CD14-positive monocyte (primary cell): ENCODE data around the gene RASGRF2. TPM values are rescaled to one million over a fixed set of nuclear protein-coding genes. Genes with fewer than 3 reads are reported as not detected.

ENCODE experiments used
- DNase-seq, 3 donors: peaks; one replicate each; pipeline ENCODE4 v3.0.0-alpha.2; 2011 to 2022
- H2AFZ ChIP-seq: 2 replicates; pipeline ENCODE4 v1.6.0; 2012; ENCODE audit warnings: mild to moderate bottlenecking, low read depth, low read length, inconsistent platforms; ENCODE audit not compliant: insufficient read depth, poor library complexity, severe bottlenecking
- H3K27ac ChIP-seq, 2 donors: 1 replicate in 1 of 2; 2 replicates in 1 of 2; pipeline ENCODE4 v1.5.1; 2012 to 2013; ENCODE audit warnings: low read length in 2 of 2, control low read depth in 1 of 2, inconsistent platforms in 1 of 2, low read depth in 1 of 2, mild to moderate bottlenecking in 1 of 2
- H3K27me3 ChIP-seq, 2 donors: one replicate each; pipeline versions ENCODE4 v1.6.0 to v1.6.1; 2011 to 2013; ENCODE audit warnings: low read length in 2 of 2; ENCODE audit not compliant: control insufficient read depth in 2 of 2, insufficient read depth in 2 of 2
- H3K36me3 ChIP-seq, 2 donors: replicated peaks in 1 of 2; 1 replicate in 1 of 2; 2 replicates in 1 of 2; pipeline versions ENCODE4 v1.5.1 to v1.6.1; 2012 to 2013; ENCODE audit warnings: low read length in 2 of 2, control low read depth in 1 of 2, inconsistent platforms in 1 of 2, mild to moderate bottlenecking in 1 of 2; ENCODE audit not compliant: insufficient read depth in 2 of 2, control insufficient read depth in 1 of 2
- H3K4me1 ChIP-seq, 2 donors: 1 replicate in 1 of 2; 2 replicates in 1 of 2; pipeline versions ENCODE4 v1.5.1 to v1.6.1; 2012 to 2013; ENCODE audit warnings: low read length in 2 of 2, control low read depth in 1 of 2, inconsistent platforms in 1 of 2, mild to moderate bottlenecking in 1 of 2, moderate library complexity in 1 of 2; ENCODE audit not compliant: insufficient read depth in 2 of 2, control insufficient read depth in 1 of 2
- H3K4me2 ChIP-seq: replicated peaks from 2 replicates; pipeline ENCODE3; 2012; ENCODE audit warnings: low read length, moderate library complexity, mild to moderate bottlenecking; ENCODE audit not compliant: poor library complexity, severe bottlenecking; ENCODE audit errors: extremely low read depth
- H3K4me3 ChIP-seq, 3 experiments: fragments of 200-600 bp in 1 of 3; sonication (generic) in 1 of 3; replicated peaks in 1 of 3; 1 replicate in 2 of 3; 2 replicates in 1 of 3; pipeline ENCODE4 v1.5.1; 2011 to 2013; ENCODE audit warnings: low read length in 3 of 3, mild to moderate bottlenecking in 3 of 3, control low read depth in 2 of 3, low read depth in 2 of 3, inconsistent platforms in 1 of 3, moderate library complexity in 1 of 3
- H3K79me2 ChIP-seq: 2 replicates; pipeline ENCODE4 v1.6.0; 2012; ENCODE audit warnings: mild to moderate bottlenecking, control low read depth, inconsistent platforms, low read length, moderate library complexity; ENCODE audit not compliant: insufficient read depth
- H3K9ac ChIP-seq: 2 replicates; pipeline ENCODE4 v1.6.0; 2017; ENCODE audit warnings: low read length, mild to moderate bottlenecking; ENCODE audit not compliant: insufficient read depth, poor library complexity, severe bottlenecking
- H3K9me3 ChIP-seq, 2 donors: replicated peaks in 1 of 2; 1 replicate in 1 of 2; 2 replicates in 1 of 2; pipeline versions ENCODE4 v1.5.1 to v1.6.1; 2012 to 2013; ENCODE audit warnings: low read length in 2 of 2, control low read depth in 1 of 2; ENCODE audit not compliant: control insufficient read depth in 1 of 2, insufficient read depth in 1 of 2
- H4K20me1 ChIP-seq: 2 replicates; pipeline ENCODE4 v1.6.0; 2012; ENCODE audit warnings: mild to moderate bottlenecking, low read length, control low read depth, moderate library complexity; ENCODE audit not compliant: insufficient read depth
- H3K27ac Mint-ChIP-seq, 7 donors: one replicate each; pipeline ENCODE4 v1.8.0; 2020; ENCODE audit warnings: mild to moderate bottlenecking in 7 of 7, mixed read lengths in 7 of 7, moderate library complexity in 6 of 7, inconsistent platforms in 2 of 7
- H3K27me3 Mint-ChIP-seq, 3 donors: one replicate each; pipeline ENCODE4 v1.8.0; 2021 to 2022; ENCODE audit warnings: low read depth in 3 of 3, mild to moderate bottlenecking in 3 of 3, mixed read lengths in 3 of 3, moderate library complexity in 3 of 3, inconsistent platforms in 1 of 3
- H3K36me3 Mint-ChIP-seq, 2 donors: one replicate each; pipeline ENCODE4 v1.8.0; 2020; ENCODE audit warnings: mixed read lengths in 2 of 2, inconsistent platforms in 1 of 2, mild to moderate bottlenecking in 1 of 2
- H3K4me1 Mint-ChIP-seq: one replicate; pipeline ENCODE4 v1.8.0; 2020; ENCODE audit warnings: mild to moderate bottlenecking, mixed read lengths
- H3K4me3 Mint-ChIP-seq, 2 donors: one replicate each; pipeline ENCODE4 v1.8.0; 2020; ENCODE audit warnings: mild to moderate bottlenecking in 2 of 2, mixed read lengths in 2 of 2, moderate library complexity in 1 of 2
- H3K9me3 Mint-ChIP-seq, 7 donors: one replicate each; pipeline ENCODE4 v1.8.0; 2020 to 2022; ENCODE audit warnings: mixed read lengths in 7 of 7, mild to moderate bottlenecking in 6 of 7, moderate library complexity in 6 of 7, inconsistent platforms in 2 of 7
- WGBS: methylation state at CpG from one replicate; pipeline ENCODE4 v1.1.5; 2013; ENCODE audit warnings: missing lambda C conversion rate; ENCODE audit not compliant: insufficient coverage; 5-methylcytosine and 5-hydroxymethylcytosine counted together
- intact Hi-C, 2 donors: fragments of 100-400 bp; cut with micrococcal nuclease; formaldehyde crosslinking; loops; one replicate each; pipeline versions ENCODE4 v1.15.0 to v1.15.1; 2023
- polyA plus RNA-seq, 3 donors: library from polyadenylated mRNA; depleted of rRNA in 1 of 3; unstranded in 2 of 3; stranded (reverse) in 1 of 3; fragments of 300-500 nt in 2 of 3; fragments of >200 nt in 1 of 3; fragmentation: Illumina TruSeq in 2 of 3; gene quantifications; 1 replicate in 2 of 3; 2 replicates in 1 of 3; pipeline ENCODE4 v1.2.3, GENCODE V29; 2012 to 2021
- TF ChIP-seq, protein P1 (sequence below): fragments of 200-600 bp; IDR thresholded peaks from one replicate; pipeline ENCODE4 v1.8.0; 2022; ENCODE audit warnings: antibody characterized with exemption, mild to moderate bottlenecking

Gene RASGRF2
- polyA plus RNA-seq, 3 donors, result 0.01 to 0.02 TPM; not detected in 1

DNA sequence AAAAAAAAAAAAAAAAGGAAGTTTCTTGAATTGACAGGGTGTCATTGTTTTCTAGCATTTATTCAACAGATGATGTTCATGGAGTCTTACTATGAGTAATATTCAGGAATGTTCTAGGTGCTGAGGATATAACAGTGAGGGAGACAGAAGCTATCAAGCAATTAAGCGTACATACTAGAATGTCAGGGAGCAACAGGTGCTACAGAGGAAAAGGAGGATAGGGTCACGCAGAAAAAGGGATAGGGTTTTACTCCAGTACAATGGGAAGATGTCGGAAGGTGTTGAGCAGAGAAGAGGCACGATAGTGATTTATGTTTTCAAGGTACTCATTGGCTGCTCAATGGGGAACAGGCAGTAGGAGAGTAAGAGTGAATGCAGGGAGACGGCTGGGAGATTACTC, 6.6 kb upstream of the RASGRF2 start:
- TF ChIP-seq, protein P1, sequence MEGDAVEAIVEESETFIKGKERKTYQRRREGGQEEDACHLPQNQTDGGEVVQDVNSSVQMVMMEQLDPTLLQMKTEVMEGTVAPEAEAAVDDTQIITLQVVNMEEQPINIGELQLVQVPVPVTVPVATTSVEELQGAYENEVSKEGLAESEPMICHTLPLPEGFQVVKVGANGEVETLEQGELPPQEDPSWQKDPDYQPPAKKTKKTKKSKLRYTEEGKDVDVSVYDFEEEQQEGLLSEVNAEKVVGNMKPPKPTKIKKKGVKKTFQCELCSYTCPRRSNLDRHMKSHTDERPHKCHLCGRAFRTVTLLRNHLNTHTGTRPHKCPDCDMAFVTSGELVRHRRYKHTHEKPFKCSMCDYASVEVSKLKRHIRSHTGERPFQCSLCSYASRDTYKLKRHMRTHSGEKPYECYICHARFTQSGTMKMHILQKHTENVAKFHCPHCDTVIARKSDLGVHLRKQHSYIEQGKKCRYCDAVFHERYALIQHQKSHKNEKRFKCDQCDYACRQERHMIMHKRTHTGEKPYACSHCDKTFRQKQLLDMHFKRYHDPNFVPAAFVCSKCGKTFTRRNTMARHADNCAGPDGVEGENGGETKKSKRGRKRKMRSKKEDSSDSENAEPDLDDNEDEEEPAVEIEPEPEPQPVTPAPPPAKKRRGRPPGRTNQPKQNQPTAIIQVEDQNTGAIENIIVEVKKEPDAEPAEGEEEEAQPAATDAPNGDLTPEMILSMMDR, result no peak
- 98% methylated on average over 5 of the region's 5 CpGs for WGBS
- no peak overlapping the region for H3K27ac Mint-ChIP-seq
- no peak overlapping the region for H3K4me3 Mint-ChIP-seq
- peaks cover 17 to 23% (median 23%) of the 10 kb centered on the region in 3 donors for H3K27me3 Mint-ChIP-seq
- Histone ChIP-seq H3K27me3 (peaks cover 28 to 31% of the 10 kb centered on the region in 2 donors), H3K4me3 (no peak overlapping the region), H3K9ac (no peak overlapping the region), H3K4me2 (no peak overlapping the region), H3K4me1 (no peaks in the 10 kb centered on the region), H4K20me1 (no peaks in the 10 kb centered on the region), H3K79me2 (no peaks in the 10 kb centered on the region), H3K36me3 (no peaks in the 10 kb centered on the region), H2AFZ (no peak overlapping the region), H3K27ac (no peak overlapping the region), H3K9me3 (no peaks in the 10 kb centered on the region)
- intact Hi-C loops, result no loop called here
- H3K36me3 Mint-ChIP-seq, result no peaks in the 10 kb centered on the region
- no peak for DNase-seq
- H3K9me3 Mint-ChIP-seq, result peaks cover 0 to 1% (median 0%) of the 10 kb centered on the region in 7 donors
- H3K4me1 Mint-ChIP-seq, result no peaks in the 10 kb centered on the region

DNA sequence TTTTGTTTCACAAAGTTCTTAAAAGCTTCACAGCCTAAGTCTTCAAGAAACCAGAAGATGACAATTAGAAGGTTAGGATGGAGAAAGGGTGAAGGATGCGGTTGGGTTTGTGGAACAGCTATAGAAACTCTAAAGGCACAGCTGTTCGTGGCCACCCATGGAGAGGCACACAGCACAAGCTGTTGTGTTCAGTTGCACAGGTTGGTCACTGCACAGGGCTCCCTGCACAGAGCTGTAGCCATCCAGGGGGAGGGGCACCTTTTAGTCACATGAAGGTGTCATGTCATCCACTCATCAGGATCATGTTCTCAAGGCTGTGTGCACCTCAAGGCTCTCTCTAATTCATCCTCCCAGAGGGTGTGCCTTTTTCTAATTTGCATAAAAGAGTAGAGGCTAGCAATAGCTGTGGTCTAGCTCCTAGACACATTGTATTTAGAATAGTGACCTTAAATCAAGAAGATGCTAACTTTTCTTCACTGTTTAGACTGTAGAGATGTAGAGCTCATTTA, 5.0 kb upstream of the RASGRF2 start:
- peaks cover 42 to 45% of the 10 kb centered on the region in 2 donors for H3K27me3 ChIP-seq
- no peak overlapping the region for H3K27ac ChIP-seq
- peaks cover 0 to 6% (median 3%) of the 10 kb centered on the region in 7 donors for H3K9me3 Mint-ChIP-seq
- H3K27me3 Mint-ChIP-seq, result peaks cover 30 to 35% (median 34%) of the 10 kb centered on the region in 3 donors
- intact Hi-C loops, result no loop called here
- whole genome bisulfite sequencing, result 78% methylated on average over 2 of the region's 2 CpGs
- no peaks in the 10 kb centered on the region for H3K9me3 ChIP-seq
- H3K36me3 ChIP-seq, result no peaks in the 10 kb centered on the region
- H3K4me2 ChIP-seq, result no peak overlapping the region
- TF ChIP-seq, protein P1, result no peak
- no peaks in the 10 kb centered on the region for H3K79me2 ChIP-seq
- H3K4me1 Mint-ChIP-seq, result peaks cover 5% of the 10 kb centered on the region
- H3K4me3 Mint-ChIP-seq, result no peak overlapping the region
- H3K9ac ChIP-seq, result no peak overlapping the region
- H3K36me3 Mint-ChIP-seq, result peaks cover 2 to 5% of the 10 kb centered on the region in 2 donors
- no peak for DNase-seq
- no peak overlapping the region for H2AFZ ChIP-seq
- H3K4me1 ChIP-seq, result peaks cover 0 to 5% of the 10 kb centered on the region in 2 donors
- H3K4me3 ChIP-seq, result no peak overlapping the region
- no peak overlapping the region for H3K27ac Mint-ChIP-seq
- H4K20me1 ChIP-seq, result no peaks in the 10 kb centered on the region
